Measurements from ENCODE around the gene MCL1.

MCL1 gene

GRCh38 chr1:150545486-150546032, 33.9 kb downstream of the MCL1 start:
- no peak overlapping the region for H3K4me3 ChIP-seq (ENCODE audit: control insufficient read depth, low read depth, low read length)
- TF ChIP-seq CTCF (IDR thresholded peaks at IDR 0.05; ENCODE audit: control insufficient read depth, insufficient read depth, low read depth, low read length, missing control alignments) = no peak
- no peak for DNase-seq (ENCODE audit: low read depth)

- DNase-seq (ENCODE audit: low read depth) = no peak
- no peak for TF ChIP-seq CTCF (IDR thresholded peaks at IDR 0.05; ENCODE audit: control insufficient read depth, insufficient read depth, low read depth, low read length, missing control alignments)
- no peak overlapping the region for H3K4me3 ChIP-seq (ENCODE audit: control insufficient read depth, low read depth, low read length)
Measured at GRCh38 chr1:150544204-150544603, 35.2 kb downstream of the MCL1 start.

GRCh38 chr1:150543500-150544143, 35.8 kb downstream of the MCL1 start:
- no peak for DNase-seq (ENCODE audit: low read depth)
- no peak for TF ChIP-seq CTCF (IDR thresholded peaks at IDR 0.05; ENCODE audit: control insufficient read depth, insufficient read depth, low read depth, low read length, missing control alignments)
- H3K4me3 ChIP-seq (ENCODE audit: control insufficient read depth, low read depth, low read length) = no peak overlapping the region

GRCh38 chr1:150537732-150538684, 41.4 kb downstream of the MCL1 start:
- peak; percentile 18 for TF ChIP-seq CTCF (IDR thresholded peaks at IDR 0.05; ENCODE audit: control insufficient read depth, insufficient read depth, low read depth, low read length, missing control alignments)
- no peak overlapping the region for H3K4me3 ChIP-seq (ENCODE audit: control insufficient read depth, low read depth, low read length)
- DNase-seq (ENCODE audit: low read depth) = no peak

- no peak for DNase-seq (ENCODE audit: low read depth)
- H3K4me3 ChIP-seq (ENCODE audit: control insufficient read depth, low read depth, low read length) = no peak overlapping the region
- no peak for TF ChIP-seq CTCF (IDR thresholded peaks at IDR 0.05; ENCODE audit: control insufficient read depth, insufficient read depth, low read depth, low read length, missing control alignments)
Measured at GRCh38 chr1:150536836-150537731, 42.3 kb downstream of the MCL1 start.

All from AG09309 (cell line).